ENCODE data around the gene DPH1. TPM values are rescaled to one million over a fixed set of nuclear protein-coding genes. Genes with fewer than 3 reads are reported as not detected.
A peak's percentile ranks its signal among the peaks of the same experiment; 100 is the strongest.

Gene DPH1
- total RNA-seq, 6 donors from 2014 or later = 28.8 to 129 (median 45.1) TPM

DNA sequence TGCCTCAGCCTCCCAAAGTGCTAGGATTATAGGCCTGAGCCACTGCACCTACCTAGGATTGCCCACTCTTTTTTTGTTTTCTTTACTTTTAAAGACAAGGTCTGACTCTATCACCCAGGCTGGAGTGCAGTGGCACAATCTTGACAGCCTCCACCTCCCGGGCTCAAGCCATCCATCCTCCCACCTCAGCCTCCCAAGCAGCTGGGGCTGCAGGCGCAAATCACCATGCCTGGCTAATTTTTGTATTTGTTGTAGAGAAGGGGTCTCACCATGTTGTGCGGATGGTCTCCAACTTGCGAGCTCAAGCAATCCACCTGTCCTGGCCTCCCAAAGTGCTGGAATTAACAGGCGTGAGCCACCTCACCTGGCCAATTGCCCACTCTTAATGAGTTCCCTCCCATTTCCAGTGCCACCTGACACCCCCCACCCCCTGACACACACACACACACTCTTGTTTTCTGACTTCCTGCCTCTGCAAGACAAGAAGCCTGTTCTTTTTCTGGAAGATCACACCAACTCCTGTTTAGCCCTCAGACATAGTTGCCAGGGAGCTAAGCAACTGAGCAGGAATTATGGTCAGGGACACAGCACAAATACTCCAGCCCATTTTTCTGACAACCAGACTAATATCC, 14.4 kb downstream of the DPH1 start:
- TF ChIP-seq, protein P1, sequence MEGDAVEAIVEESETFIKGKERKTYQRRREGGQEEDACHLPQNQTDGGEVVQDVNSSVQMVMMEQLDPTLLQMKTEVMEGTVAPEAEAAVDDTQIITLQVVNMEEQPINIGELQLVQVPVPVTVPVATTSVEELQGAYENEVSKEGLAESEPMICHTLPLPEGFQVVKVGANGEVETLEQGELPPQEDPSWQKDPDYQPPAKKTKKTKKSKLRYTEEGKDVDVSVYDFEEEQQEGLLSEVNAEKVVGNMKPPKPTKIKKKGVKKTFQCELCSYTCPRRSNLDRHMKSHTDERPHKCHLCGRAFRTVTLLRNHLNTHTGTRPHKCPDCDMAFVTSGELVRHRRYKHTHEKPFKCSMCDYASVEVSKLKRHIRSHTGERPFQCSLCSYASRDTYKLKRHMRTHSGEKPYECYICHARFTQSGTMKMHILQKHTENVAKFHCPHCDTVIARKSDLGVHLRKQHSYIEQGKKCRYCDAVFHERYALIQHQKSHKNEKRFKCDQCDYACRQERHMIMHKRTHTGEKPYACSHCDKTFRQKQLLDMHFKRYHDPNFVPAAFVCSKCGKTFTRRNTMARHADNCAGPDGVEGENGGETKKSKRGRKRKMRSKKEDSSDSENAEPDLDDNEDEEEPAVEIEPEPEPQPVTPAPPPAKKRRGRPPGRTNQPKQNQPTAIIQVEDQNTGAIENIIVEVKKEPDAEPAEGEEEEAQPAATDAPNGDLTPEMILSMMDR (IDR thresholded peaks at IDR 0.05) = no peak
- TF ChIP-seq POLR2AphosphoS5 (IDR thresholded peaks at IDR 0.05) = no peak
- no peak for TF ChIP-seq POLR2A (IDR thresholded peaks at IDR 0.05)
- TF ChIP-seq EP300 (IDR thresholded peaks at IDR 0.05) = no peak
- ATAC-seq (ENCODE audit: low FRiP score in 2 of 2) (no peak), DNase-seq (no peak)
- Histone ChIP-seq H3K9me3 (no peaks in the 10 kb centered on the region), H3K27me3 (no peaks in the 10 kb centered on the region), H3K36me3 (peaks cover 2 to 25% (median 14%) of the 10 kb centered on the region in 4 donors), H3K4me1 (peaks cover 20 to 32% (median 29%) of the 10 kb centered on the region in 4 donors), H3K4me3 (no peak overlapping the region), H3K27ac (peak overlapping the region in 1 of 4 donors; percentile 39)
- 94 to 96% methylated on average over 5 of the region's 5 CpGs for WGBS, 2 donors

DNA sequence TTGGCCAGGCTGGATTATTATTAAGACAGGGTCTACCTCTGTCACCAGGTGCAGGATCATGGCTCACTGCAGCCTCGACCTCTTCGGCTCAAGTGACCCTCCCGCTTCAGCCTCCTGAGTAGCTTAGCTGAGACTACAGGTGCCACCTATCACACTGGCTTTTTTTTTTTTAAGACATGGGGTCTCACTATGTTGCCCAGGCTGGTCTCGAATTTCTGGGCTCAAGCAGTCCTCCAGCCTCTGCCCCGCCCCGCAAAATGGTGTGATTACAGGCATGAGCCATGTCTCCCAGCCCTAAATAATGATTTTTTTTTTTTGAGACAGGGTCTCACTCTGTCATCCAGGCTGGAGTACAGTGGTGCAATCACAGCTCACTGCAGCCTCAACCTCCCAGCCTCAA, 17.6 kb downstream of the DPH1 start:
- WGBS, 2 donors = 90 to 95% methylated on average over 6 of the region's 6 CpGs
- no peak for ATAC-seq (ENCODE audit: low FRiP score in 2 of 2)
- Histone ChIP-seq H3K4me1 (peaks cover 25 to 37% (median 34%) of the 10 kb centered on the region in 4 donors), H3K36me3 (peaks cover 2 to 20% (median 14%) of the 10 kb centered on the region in 4 donors), H3K4me3 (no peak overlapping the region), H3K27me3 (peaks cover 0 to 19% (median 10%) of the 10 kb centered on the region in 4 donors), H3K27ac (no peak overlapping the region), H3K9me3 (no peaks in the 10 kb centered on the region)
- no peak for DNase-seq
- TF ChIP-seq EP300 (IDR thresholded peaks at IDR 0.05) (no peak), POLR2AphosphoS5 (IDR thresholded peaks at IDR 0.05) (no peak), POLR2A (IDR thresholded peaks at IDR 0.05) (no peak)
- TF ChIP-seq, protein P1 (IDR thresholded peaks at IDR 0.05) = no peak

DNA sequence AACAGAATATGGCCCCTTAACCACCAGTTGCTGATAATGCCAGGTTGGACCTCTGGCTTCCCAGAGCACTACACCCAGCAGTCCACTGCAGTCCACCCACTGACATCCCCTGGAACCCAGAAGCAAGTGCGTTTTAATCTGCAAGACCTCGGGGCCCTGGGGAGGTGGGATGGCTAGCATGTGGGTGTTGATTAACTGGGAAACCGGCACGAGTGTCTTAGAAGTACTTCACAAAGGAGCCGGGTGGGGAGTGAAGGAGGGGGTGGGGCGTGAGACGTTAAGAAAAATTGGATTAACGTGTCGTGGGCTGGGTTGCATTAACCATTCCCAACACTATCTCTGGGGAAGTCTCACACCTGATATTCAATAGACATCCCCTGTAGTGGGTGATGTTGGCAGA, 18.9 kb downstream of the DPH1 start:
- peaks cover 28 to 38% (median 29%) of the 10 kb centered on the region in 4 donors for H3K4me1 ChIP-seq
- H3K27ac ChIP-seq = no peak overlapping the region
- peak overlapping the region in 3 of 4 donors; percentile 62 to 89 (median 82) for H3K4me3 ChIP-seq
- peaks cover 0 to 25% (median 10%) of the 10 kb centered on the region in 4 donors for H3K27me3 ChIP-seq
- 11 to 16% methylated on average over 9 of the region's 9 CpGs for WGBS, 2 donors
- H3K9me3 ChIP-seq = no peaks in the 10 kb centered on the region
- DNase-seq = no peak
- H3K36me3 ChIP-seq = peaks cover 0 to 11% (median 4%) of the 10 kb centered on the region in 4 donors
- ATAC-seq (ENCODE audit: low FRiP score in 2 of 2) = no peak
- TF ChIP-seq POLR2AphosphoS5 (IDR thresholded peaks at IDR 0.05) = no peak
- TF ChIP-seq EP300 (IDR thresholded peaks at IDR 0.05) = no peak
- TF ChIP-seq, protein P1 (IDR thresholded peaks at IDR 0.05) = no peak
- TF ChIP-seq POLR2A (IDR thresholded peaks at IDR 0.05) = no peak

DNA sequence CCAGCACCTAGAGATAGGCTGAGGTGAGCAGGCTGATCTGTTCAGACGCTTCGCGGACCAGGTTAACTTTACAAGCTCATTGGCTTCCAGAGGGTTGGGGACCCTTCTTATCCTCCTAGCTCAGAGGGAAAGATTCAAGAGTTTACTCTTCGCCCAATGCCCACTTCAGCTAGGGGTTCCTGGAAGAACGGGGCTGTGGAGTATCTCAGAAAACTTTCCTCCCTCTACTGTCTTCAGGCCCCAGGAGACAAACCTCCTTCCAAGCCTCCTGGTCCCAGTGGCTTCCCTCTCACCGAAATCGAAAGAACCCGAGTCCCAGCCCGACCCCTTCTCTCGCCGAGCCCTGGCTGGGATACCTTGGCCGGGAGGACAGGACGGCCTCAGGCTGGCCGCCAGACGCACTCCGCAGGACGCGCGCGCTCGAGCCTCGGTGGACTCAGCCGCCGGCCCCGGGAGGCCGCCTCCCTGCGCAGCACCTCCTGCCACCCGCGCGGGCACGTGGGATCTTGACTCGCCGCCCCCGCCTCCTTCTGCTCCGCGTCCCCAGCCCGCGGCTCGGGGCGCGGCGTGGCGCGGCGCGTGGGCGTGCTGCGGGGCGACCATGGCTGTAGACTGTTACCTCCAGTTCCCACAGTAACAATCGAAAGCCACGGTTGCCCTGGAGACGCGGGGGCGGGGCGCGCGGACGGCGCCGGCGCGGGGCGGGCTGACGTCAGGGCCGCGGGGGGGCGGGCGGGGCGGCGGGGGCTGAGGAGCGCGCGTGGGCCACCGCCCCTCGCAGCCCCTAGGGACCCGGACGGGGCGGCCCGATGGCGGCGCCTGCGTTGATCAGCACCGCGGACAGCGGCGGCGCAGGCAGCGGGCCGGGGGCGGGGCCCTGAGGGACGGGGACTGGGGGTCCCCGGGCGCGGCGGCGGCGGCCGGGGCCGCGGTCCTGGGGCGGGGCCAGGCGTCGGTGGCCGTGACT, 19.7 kb downstream of the DPH1 start:
- H3K9me3 ChIP-seq = no peaks in the 10 kb centered on the region
- TF ChIP-seq, protein P1 (IDR thresholded peaks at IDR 0.05) = no peak
- peak; percentile 14 to 41 for TF ChIP-seq POLR2AphosphoS5 (IDR thresholded peaks at IDR 0.05)
- no peak for TF ChIP-seq EP300 (IDR thresholded peaks at IDR 0.05)
- TF ChIP-seq POLR2A (IDR thresholded peaks at IDR 0.05) = no peak
- peak; percentile 66 to 72 for ATAC-seq (ENCODE audit: low FRiP score in 2 of 2)
- peaks cover 0 to 3% (median under 1%) of the 10 kb centered on the region in 4 donors for H3K36me3 ChIP-seq
- peaks cover 36 to 46% (median 37%) of the 10 kb centered on the region in 4 donors for H3K4me1 ChIP-seq
- H3K27ac ChIP-seq = peak overlapping the region; percentile 8 to 53 (median 26)
- peak overlapping the region; percentile 62 to 89 (median 73) for H3K4me3 ChIP-seq
- 2 to 13% methylated on average over 9 to 46 of the region's 104 CpGs for WGBS, 2 donors
- peak; percentile 81 to 99 for DNase-seq
- peaks cover 0 to 33% (median 10%) of the 10 kb centered on the region in 4 donors for H3K27me3 ChIP-seq
